Astrocyte of the spinal cord (primary cell): ENCODE measurements around the gene PLXNA3.

Source experiments
- DNase-seq: peaks from one replicate; pipeline ENCODE4 v3.0.0; 2011; ENCODE audit warnings: low read depth, low spot score
- H3K4me3 ChIP-seq: 2 replicates; pipeline ENCODE4 v1.5.1; 2011; ENCODE audit warnings: low read depth, mild to moderate bottlenecking, low read length, moderate library complexity
- CTCF ChIP-seq: IDR thresholded peaks from 2 replicates; pipeline ENCODE4 v1.5.1; 2012; ENCODE audit warnings: low read depth, mild to moderate bottlenecking, low read length, inconsistent platforms
- in situ Hi-C: cut with HindIII; loops from 2 replicates; pipeline ENCODE4 v1.10.0; 2017; ENCODE audit warnings: low sequenced_read_pairs

PLXNA3 gene

GRCh38 chrX:154435171-154435733 lies 22.8 kb upstream of the PLXNA3 start:
- H3K4me3 ChIP-seq, result no peak overlapping the region
- in situ Hi-C loops, result no loop called here
- no peak for DNase-seq
- TF ChIP-seq CTCF, result no peak

DNA sequence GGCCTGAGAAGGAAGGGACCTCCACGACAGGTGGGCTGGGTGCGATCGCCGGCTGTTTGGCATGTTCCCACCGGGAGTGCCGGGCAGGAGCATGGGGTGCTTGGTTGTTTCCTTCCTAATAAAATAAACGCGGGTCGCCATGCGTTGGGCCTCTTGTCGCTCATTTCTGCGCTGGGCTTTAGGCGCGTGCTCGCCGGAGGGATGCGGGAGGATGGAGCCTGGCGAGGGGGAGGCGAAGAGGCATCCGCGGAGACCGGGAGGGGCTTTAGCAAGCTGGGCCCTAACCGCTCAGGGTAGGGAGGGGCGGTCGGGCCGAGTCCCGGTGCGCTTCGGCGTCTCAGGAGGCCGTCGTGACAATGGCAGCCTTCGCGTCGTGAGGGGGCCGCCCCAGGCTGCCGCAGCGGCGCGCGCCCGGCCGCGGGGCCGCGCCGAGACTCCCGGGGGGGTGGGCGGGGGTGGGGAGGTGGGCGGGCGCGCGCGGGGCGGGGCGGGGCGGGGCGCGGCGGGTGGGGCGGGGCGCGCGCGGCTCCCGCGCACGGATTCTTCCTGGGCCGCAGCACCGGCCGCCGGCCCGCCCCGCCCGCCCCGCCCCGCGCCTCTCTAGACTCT lies 21.6 kb upstream of the PLXNA3 start:
- in situ Hi-C loops, result no loop called here
- no peak for TF ChIP-seq CTCF
- H3K4me3 ChIP-seq, result peak overlapping the region; percentile 13
- DNase-seq, result peak; percentile 13

DNA sequence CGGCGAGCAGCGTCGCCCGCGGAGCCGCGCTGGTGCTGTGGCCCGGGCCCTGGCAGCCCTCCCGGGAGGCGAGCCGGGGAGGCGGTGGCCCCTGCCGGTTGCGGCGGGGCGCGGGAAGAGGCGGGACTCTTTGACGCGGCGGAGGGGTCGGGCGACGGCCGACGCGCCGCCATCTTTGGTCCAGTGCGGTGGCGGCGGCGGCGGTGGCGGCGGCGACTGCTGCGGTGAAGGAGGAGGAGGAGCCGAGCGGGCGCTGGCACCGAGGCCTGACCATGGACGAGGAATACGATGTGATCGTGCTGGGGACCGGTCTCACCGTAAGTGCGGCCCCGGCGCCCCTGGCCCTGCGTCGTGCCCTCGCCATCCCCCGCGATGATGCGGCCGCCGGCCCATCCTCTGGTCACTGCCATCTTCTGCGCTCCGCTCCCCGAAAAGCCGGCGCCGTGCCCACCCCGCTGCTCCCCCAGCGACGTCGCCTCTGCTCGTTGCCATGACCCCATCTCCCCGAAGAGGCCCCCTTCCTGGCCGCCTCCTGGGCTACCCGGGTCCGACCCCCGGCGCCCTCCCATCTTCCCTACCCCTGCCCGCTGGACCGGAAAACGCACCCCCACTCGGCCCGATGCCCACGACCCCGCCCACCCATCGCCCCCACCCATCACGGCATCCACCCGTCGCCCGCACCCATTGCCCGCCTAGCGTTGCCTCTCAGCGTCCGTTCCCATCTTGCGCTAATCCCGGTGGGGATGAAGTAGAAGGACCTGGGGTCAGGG lies 20.9 kb upstream of the PLXNA3 start, which contains the start of gene GDI1:
Gene GDI1, plus strand, starts transcription at position 172 of the 770 bp plus-strand sequence. Its CDS starts 101 bp downstream, at position 273.
- H3K4me3 ChIP-seq, result peak within 1 kb of the TSS; percentile 71
- in situ Hi-C loops, result no loop called here
- no peak for TF ChIP-seq CTCF
- DNase-seq, result peak; percentile 49

DNA sequence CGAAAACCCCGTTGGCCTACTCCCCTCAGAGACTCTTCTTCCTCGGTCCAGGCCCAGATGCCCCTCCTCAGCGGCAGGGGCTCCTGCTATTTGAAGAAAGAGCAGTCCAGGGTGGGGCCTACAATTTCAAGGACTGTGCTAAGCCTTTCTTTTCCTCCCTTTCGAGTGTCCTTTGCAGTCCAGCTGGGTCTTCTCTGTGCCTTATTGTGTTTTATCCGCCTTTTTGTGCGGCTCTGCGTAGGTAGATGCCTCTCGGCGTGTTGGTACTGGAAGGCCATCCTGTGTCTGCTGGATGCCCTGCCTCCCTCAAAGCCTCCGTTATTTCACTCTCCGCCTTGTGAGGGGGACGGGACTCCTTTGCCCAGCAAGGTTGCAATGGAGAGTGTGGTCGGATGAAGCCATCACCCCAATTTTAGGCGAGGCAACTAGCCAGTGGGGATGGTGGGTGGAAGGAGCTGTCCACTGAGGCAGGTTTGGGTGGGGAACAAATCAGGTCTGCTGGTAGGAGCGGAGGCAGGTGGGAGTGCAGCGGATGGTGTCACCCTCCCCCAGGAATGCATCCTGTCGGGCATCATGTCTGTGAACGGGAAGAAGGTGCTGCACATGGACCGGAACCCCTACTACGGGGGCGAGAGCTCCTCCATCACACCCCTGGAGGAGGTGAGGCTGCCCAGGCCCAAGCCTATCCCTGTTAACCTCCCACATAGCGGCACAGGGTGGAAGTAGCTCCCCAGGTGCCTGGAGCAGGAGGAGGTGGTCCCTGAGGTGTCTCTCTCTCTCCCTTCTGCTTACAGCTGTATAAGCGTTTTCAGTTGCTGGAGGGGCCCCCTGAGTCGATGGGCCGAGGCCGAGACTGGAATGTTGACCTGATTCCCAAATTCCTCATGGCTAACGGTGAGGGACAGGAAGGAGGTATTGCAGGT lies 19.8 kb upstream of the PLXNA3 start:
- in situ Hi-C loops, result no loop called here
- no peak for TF ChIP-seq CTCF

GRCh38 chrX:154439841-154440240 lies 18.2 kb upstream of the PLXNA3 start:
- no peak overlapping the region for H3K4me3 ChIP-seq
- in situ Hi-C loops, result no loop called here
- no peak for TF ChIP-seq CTCF
- no peak for DNase-seq

More for the DNA sequence above, 19.8 kb upstream of the PLXNA3 start:
- DNase-seq, result no peak
- H3K4me3 ChIP-seq, result peak overlapping the region; percentile 71

- TF ChIP-seq CTCF, result no peak
- in situ Hi-C loops, result no loop called here
- no peak for DNase-seq
- H3K4me3 ChIP-seq, result no peak overlapping the region
Observed at GRCh38 chrX:154440623-154441357, 17.3 kb upstream of the PLXNA3 start.
